GM21447 (cell line): Measurements from ENCODE around the gene DISC1.
"Not testable (repeated sequence)": the region's sequence is repeated elsewhere in the genome, so short reads cannot be mapped to it uniquely, and the experiment has no call there.

Experiments
- ATAC-seq: cut with Tn5 transposase; IDR thresholded peaks from one replicate; pipeline ENCODE4 v1.9.1; 2021; ENCODE audit not compliant: unreplicated experiment

The DISC1 gene

DNA sequence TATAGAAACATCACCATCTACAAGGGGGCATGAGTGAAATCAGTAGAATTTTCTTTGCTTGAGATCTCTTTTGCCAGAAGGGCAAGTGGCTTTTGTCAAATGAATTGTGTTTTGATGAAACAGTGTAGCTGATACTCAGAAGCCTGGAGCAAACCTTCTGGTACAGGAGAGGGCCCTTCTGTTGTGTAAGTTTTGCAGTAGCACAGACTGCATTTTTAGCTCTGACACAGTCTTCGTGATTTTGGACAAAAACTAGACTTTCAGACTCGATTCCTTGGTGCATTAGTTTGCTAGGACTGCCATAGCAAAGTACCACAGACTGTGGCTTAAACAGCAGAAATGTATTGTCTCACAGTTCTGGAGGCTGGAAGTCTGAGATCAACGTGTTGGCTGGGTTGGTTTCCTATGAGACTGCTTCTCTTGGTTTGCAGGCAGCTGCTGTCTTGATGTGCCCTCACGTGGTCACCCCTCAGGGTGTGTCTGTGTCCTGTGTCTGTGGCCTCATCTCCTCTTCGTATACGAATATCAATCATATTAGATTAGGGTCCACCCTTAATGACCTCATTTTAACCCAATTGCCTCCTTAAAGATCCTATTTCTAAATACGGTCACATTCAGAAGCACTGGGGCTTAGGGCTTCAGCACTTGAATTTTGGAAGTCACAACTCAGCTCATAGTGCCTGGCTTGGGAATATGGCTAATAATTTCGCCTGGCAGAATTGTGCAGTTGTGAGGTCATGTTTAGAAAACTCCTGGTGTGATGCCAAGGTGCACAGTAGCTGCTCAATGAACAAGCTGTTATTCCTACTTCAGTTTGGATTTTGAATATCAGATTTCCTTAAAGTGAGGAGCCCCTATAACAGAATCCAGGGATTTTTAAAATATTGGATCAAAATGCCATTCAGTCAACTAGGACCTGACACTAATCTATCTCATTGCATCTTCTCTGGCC is 21.2 kb upstream of the DISC1 start:
- no peak for ATAC-seq

DNA sequence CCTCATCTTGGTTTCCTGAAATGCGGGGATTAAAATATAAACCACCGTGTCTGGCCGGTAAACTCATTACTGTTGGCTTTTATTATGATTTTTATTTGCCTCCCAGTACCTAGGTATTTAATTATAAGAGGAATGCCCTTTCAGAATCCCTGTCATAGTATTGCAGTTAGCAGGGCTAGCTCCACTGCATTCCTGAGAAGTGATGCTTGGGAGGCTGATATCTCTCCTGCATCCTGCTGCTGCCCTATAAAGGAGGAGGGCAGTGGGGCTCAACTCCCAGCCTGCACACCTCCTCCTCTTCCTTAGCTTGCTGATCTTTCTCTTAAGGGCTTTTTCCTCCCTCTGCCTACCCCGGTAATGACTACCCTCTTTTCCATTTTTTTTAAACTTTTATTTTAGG is 19.9 kb upstream of the DISC1 start:
- no peak for ATAC-seq

DNA sequence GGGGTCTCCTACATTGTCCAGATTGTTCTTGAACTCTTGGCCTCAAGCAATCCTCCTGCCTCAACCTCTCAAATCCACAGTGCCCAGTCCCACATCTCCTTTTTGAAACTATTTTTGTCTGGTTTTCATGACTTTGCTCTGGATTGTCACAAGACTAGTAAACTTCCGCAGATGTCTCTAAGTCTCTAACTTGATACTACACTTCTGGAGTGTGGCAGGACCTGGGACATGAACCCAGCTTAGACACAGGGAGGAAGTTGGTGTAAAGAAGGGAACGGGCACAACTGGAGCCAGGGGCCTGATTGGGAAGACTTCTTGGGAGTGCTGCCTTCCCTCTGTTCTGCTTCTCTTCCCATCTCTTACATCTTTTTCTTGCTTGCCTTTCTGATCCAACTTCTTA is 16.2 kb upstream of the DISC1 start:
- no peak for ATAC-seq

DNA sequence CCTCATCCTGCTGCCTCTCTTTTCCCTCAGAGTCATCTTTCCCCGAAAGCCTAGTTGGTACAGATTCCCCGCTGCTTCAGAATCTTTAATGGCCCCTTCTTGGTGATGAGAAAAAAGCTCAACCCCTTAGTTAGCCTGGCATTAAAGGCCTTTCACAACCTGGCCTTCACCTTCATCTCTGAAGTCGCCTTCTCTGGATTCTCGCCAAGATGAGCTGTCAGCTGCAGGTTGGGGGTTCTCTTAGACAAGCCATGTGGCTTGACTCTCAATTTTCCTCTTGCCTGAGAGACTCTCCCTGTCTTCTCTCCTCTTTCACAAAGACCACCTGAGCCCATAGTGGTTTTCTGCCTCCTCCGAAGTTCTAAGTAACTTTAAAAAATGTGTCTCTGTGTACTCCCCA is 15.5 kb upstream of the DISC1 start:
- no peak for ATAC-seq

- no peak for ATAC-seq
These were observed 14.7 kb upstream of the DISC1 start for GRCh38 chr1:231611851-231612250.

GRCh38 chr1:231612393-231613089 is 14.0 kb upstream of the DISC1 start:
- ATAC-seq: peak; percentile 96

- no peak for ATAC-seq
These were observed 12.9 kb upstream of the DISC1 start for GRCh38 chr1:231613419-231614349.

DNA sequence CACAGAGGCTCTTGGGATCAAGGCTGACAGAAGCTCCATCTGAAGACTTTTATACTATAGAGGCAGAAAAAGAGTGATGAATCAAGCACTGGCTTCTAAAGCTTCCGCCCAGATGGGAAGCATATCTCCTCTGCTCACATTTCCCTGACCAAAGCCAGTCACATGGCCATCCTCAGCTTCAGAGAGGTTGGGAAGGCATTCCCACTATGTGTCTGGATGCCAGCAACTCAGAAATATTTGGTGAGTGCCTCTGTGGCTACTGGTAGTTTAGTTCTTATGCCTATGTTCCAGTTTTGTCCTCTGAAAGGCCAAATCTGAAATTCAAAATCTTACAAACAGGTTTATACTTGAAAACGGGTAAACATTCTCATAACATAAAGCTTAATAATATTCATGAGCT is 9.9 kb upstream of the DISC1 start:
- ATAC-seq: no peak

GRCh38 chr1:231618609-231619256 is 7.9 kb upstream of the DISC1 start:
- ATAC-seq: no peak

GRCh38 chr1:231619257-231619634 is 7.3 kb upstream of the DISC1 start:
- no peak for ATAC-seq

DNA sequence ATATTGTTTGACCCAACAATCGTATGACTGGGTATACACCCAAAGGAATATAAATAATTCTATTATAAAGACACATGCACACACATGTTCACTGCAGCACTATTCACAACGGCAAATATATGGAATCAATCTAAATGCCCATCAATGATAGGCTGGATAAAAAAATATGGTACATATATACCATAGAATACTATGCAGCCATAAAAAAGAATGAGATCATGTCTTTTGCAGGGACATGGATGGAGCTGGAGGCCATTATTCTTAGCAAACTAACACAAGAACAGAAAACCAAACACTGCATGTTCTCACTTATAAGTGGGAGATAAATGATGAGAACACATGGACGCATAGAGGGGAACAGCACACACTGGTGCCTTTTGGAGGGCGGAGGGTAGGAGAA is 1.5 kb upstream of the DISC1 start:
- not testable (repeated sequence) for ATAC-seq

GRCh38 chr1:231625975-231626534 is 535 bp upstream of the DISC1 start:
- no peak for ATAC-seq

DNA sequence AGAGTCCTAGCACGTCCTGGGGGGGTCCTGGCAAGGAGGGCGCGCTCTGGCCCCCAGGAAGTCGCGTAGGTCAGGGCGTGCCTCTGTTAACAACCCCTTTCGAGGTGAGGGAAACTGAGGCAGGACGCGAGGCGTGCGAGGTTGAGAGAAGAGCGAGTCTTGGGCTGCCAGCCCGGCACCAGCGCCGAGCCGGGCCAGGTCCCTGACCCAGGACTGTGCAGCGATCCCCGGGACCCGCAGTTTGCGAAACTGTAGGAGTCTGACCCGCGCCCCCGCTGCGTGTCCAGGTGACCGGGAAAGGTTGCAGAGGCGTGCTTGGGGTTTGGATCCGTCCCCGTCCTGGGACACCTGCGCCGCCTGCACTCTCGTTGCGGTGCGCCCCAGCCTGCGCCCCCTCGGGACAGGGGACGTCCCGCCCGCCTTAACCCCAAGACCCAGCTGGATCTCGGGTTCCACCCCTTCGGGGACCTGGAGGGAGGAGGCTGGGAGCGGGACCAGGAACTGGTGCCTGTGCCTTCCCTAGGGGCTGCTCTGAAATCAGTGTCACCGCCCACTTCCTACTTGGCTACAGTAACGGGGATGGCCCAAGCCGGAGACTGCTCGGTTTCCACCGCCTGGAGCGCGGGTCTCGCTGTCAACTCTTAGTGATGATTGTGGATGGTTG is 493 bp downstream of the DISC1 start:
- peak; percentile 67 for ATAC-seq

- ATAC-seq: no peak
These were observed 1.8 kb downstream of the DISC1 start for GRCh38 chr1:231628207-231628876.

- no peak for ATAC-seq
These were observed 2.5 kb downstream of the DISC1 start for GRCh38 chr1:231629132-231629531.

- ATAC-seq: no peak
These were observed 4.1 kb downstream of the DISC1 start for GRCh38 chr1:231630558-231631205.

DNA sequence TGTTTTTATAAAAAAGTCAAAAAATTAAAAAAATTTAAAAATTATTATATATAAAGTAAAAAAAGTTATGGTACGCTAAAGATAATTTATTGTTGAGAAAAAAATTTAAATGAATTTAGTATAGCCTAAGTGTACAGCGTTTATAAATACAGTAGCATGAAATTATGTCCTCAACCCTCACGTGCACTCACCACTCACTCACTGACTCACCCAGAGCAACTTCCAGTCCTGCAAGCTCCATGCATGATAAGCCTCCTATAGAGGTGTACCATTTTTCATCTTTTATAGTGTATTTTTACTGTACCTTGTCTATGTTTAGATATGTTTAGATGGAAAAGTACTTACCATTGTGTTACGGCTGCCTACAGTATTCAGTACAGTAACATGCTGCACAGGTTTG is 5.1 kb downstream of the DISC1 start:
- ATAC-seq: no peak

DNA sequence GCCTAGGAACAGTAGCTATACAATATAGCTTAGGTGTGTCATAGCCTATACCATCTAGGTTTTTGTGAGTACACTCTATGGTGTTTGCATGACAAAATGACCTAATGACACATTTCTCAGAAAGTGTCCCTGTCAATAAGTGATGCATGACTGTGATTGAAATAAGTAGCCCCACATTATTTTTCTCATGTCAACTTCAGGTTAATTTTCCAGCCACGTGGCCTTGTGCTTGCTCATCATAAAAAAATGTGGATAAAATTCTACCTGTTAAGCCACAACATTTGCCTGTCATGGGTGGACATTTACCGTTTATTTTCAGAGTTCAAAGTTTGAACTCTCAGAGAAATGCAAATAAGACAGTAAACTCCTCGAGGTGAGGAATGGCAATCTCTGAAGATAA is 5.5 kb downstream of the DISC1 start:
- no peak for ATAC-seq
